ENCODE results near the gene MAB21L3.

MAB21L3 gene

GRCh38 chr1:116122955-116123757 is 12.0 kb downstream of the MAB21L3 start:
- H3K27ac ChIP-seq = no peak overlapping the region
- TF ChIP-seq ZFX (IDR thresholded peaks at IDR 0.05; ENCODE audit: borderline replicate concordance) = no peak
- TF ChIP-seq CTCF (IDR thresholded peaks at IDR 0.05) = no peak

GRCh38 chr1:116123837-116124533 is 12.8 kb downstream of the MAB21L3 start:
- TF ChIP-seq ZFX (IDR thresholded peaks at IDR 0.05; ENCODE audit: borderline replicate concordance) = no peak
- TF ChIP-seq CTCF (IDR thresholded peaks at IDR 0.05) = no peak
- no peak overlapping the region for H3K27ac ChIP-seq

- no peak for TF ChIP-seq CTCF (IDR thresholded peaks at IDR 0.05)
- TF ChIP-seq ZFX (IDR thresholded peaks at IDR 0.05; ENCODE audit: borderline replicate concordance) = no peak
- H3K27ac ChIP-seq = no peak overlapping the region
Measured at GRCh38 chr1:116125758-116126157, 14.6 kb downstream of the MAB21L3 start.

- no peak overlapping the region for H3K27ac ChIP-seq
- TF ChIP-seq ZFX (IDR thresholded peaks at IDR 0.05; ENCODE audit: borderline replicate concordance) = no peak
- no peak for TF ChIP-seq CTCF (IDR thresholded peaks at IDR 0.05)
Measured at GRCh38 chr1:116126281-116126680, 15.1 kb downstream of the MAB21L3 start.

- no peak for TF ChIP-seq ZFX (IDR thresholded peaks at IDR 0.05; ENCODE audit: borderline replicate concordance)
- H3K27ac ChIP-seq = no peak overlapping the region
Measured at GRCh38 chr1:116127123-116127847, 16.1 kb downstream of the MAB21L3 start.

GRCh38 chr1:116127848-116128540 is 16.8 kb downstream of the MAB21L3 start:
- H3K27ac ChIP-seq = no peak overlapping the region
- TF ChIP-seq CTCF (IDR thresholded peaks at IDR 0.05) = no peak
- TF ChIP-seq ZFX (IDR thresholded peaks at IDR 0.05; ENCODE audit: borderline replicate concordance) = no peak

GRCh38 chr1:116128664-116129063 is 17.5 kb downstream of the MAB21L3 start:
- TF ChIP-seq ZFX (IDR thresholded peaks at IDR 0.05; ENCODE audit: borderline replicate concordance) (no peak), CTCF (IDR thresholded peaks at IDR 0.05) (no peak)
- no peak overlapping the region for H3K27ac ChIP-seq

All from 22Rv1 (cell line).